Activated CD4-positive, alpha-beta T cell treated with anti-CD3 and anti-CD28 coated beads, Interleukin-2, Interleukin-6, amounts not matched to agents 100 ng/mL and 50 ng/mL, durations not matched to agents 16 hours and 8 hours (primary cell): ENCODE measurements around the gene TMEM208.
A peak's percentile ranks its signal among the peaks of the same experiment; 100 is the strongest.

Source experiments
- DNase-seq: peaks from one replicate; pipeline ENCODE4 v3.0.0-alpha.2; 2020

Gene TMEM208

DNA sequence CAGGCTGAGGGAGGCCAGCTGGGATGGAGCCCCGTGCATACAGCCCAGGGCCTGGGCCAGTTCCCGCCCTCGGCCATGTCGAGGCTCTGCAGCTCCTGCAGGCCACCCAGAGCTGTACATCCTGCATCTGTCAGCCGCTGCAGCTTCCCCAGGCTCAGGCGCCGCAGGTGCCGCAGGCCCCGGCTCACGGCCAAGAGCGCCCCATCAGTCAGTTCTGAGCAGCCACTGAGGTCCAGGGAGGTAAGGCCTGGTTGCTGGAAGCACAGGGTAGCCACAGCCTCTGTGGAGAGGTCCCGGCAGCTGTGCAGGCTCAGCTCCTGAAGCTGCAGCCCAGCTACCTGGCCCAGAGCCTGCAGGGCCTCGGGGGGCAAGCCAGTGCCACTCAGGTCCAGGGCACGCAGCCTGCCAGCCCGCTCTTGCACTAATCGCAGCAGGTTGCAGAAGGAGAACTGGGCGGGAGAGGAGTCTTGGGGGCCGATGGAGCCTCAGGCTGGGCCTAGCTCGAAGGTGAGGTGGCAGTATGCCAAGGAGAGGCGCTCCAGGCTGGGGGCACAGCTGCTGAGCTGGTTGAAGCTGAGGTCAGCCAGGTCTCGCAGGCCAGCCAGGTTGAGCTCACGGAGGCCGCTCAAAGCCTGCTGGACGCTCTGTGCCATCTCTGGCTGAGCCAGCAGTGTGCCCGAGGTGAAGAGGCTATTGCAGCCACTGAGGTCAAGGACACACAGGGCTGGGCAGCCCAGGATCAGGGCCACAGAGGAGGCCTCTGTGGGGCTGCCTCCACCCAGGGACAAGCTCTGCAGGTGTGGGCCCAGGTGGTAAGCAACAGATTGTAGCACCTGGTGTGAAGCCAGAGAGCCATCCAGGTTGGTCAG, 16.6 kb upstream of the TMEM208 start:
- no peak for DNase-seq

- DNase-seq = no peak
Measured at GRCh38 chr16:67211674-67212073, 15.3 kb upstream of the TMEM208 start.

DNA sequence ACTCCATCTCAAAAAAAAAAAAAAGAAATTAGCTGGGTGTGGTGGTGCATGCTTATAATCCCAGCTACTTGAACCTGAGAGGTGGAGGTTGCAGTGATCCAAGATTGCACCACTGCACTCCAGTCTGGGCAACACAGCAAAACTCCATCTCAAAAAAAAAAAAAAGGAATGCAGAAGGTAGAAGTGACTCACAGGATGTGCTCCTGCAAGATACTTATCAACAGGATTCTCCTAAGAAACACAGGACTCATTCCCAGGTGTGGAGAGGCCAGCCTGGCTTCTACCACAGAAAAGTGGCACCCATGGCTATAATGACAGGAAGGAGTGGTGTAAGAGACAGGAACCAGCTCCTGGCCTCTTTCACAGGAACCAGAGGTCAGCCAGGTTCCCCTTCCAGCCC, 14.2 kb upstream of the TMEM208 start:
- no peak for DNase-seq

DNA sequence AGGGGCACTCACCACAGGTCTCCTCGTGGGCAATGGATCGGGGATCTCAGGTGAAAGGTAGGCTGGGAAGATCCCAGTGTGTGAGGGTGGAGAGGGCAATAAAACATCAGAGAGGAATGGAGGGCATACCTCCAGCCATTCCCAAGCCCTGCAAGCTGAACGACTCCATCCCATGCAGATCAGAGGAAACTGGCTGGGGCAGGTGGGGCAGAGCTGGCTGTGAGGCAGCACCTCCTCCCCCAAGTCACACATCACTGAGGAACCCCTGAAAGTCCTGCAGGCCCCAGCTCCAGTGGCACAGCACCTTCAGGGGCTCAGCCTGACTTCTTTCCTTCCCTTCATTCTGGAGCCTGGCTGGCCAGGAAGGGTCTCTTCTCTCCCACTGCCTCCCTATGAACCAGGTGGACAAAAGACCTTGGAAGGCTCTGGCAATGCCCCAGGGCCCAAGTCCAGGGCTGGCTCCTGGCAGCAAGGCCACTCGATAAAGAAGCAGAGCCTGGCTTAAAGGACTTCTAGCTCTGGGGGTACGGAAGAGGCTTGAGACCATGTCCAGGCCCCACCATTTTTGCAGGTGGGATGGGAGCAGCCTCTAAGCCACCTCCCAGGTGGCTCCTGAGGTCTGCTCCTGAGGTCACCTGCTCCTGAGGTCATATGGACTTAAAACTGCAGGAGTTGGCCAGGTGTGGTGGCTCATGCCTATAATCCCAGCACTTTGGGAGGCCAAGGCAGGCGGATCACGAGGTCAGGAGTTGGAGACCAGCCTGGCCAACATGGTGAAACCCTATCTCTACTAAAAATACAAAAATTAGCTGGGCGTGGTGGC, 13.5 kb upstream of the TMEM208 start:
- DNase-seq = no peak

DNA sequence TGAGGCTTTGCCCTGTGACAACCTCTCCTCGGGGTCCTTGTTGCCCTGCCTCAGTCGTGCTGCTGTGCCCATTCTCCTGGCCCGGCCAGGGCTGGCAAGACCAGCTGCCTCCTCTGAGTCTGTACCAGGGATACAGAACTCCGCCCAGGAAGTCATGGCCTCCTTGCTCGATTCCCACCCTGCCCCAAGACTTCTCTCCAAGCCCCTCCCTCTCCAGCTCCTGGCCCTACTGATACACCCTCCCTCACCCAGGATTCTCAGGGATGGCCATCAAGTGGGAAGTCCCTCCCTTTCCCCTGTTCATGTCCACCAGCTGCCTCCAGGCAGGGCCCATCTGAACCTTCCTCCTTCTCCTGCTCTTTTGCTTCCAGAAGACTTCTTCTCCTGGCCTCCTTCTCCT, 11.2 kb upstream of the TMEM208 start:
- no peak for DNase-seq

GRCh38 chr16:67216612-67217490, 10.1 kb upstream of the TMEM208 start:
- DNase-seq = no peak

- DNase-seq = no peak
Measured at GRCh38 chr16:67223992-67224391, 2.9 kb upstream of the TMEM208 start.

DNA sequence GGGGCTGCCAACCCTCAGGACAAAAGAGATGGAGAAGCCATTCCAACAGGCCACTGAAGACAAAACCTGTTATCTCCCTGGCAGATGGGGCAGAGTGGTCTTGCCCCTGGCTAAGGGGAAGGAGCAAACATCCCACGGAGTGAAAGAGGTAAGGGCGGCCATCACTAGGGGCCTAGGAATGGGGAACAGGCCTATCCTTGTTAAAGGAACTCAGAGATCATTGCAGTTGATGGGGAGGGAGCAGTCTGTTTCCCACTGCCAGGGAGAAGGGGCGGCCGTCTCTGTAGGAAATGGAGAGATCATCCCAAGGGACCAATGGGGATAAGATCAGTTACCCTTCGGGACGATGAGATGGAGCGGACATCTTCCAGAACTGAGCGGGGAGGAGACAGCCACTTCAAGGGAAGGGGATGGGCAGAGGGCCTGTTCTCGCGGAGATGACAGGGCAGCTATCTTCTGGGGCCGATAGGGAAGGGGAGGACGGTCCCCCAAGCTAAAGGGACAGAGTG, 581 bp upstream of the TMEM208 start:
- no peak for DNase-seq

- no peak for DNase-seq
Measured at GRCh38 chr16:67227567-67227921, 614 bp downstream of the TMEM208 start.

DNA sequence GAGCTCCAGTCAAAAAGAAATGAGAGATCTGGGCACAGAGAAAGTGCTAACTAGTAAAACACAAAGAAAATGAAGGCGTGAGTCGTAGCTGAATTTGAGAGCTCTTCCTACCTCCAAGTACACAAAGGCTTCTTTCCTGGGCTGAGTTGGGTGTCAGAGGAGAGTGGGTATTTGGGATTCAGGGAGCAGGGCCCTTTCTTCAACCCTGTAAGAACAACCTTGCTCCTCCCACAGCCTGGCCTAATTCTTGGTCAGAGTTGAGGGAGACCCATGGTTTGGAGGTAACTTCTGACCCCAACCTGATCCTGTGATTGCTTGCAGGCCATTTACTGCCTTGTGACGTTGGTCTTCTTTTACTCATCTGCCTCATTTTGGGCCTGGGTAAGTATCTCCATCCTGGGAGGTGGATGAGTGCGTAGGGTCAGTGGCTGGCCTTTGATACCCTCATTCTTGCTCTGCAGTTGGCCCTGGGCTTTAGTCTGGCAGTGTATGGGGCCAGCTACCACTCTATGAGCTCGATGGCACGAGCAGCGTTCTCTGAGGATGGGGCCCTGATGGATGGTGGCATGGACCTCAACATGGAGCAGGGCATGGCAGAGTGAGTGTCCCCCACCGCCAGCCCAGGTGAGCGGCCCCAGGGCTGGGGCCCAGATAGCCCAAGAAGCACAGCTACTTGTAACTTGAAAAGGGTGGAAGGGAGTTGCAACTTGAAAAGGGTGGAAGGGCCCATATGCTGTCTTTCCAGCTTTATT, 1.3 kb downstream of the TMEM208 start:
- no peak for DNase-seq

GRCh38 chr16:67228905-67229304, 2.0 kb downstream of the TMEM208 start:
- no peak for DNase-seq

DNA sequence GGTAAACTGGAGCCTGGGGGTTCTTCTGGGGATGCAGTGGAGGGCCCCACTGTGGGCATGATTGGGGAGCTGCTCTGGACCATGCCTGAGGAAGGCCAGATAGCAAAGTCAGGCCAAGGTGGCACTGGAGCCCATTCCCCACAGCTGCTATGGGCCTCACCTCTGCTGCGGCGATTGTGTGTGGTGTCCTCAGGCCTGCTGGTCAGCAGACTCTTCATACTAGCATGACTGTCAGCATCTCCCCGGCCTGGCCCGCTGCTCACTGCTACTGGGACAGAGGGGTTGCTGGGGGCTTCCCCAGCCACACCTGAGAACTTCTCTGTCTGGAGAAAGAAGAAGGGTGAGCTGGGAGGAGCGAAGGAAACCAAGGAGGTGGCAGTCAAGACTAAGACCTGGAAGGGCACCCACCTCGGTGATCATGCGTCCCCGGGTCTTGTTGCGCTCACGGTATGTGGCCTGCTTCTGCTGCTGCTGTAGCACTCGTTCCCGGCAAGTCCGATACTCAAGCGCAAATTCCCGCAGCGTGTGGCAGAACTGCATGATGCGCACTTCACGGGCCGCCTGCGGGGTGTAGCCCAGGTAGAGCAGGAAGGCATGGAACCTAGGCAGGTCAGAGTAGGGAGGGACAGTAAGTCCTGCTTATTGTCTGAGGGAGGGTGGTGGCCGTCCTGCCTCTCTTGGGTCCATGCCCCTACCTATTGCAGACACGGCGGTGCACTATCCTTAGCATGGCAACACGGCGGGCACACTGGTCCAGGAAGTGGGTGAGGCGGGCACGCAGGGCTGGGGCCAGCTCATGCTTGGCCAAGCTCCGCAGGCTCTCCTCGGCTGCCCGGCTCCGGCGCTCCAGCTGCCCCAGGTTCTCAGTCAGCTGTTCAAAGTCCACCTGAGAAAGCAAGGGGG, 3.2 kb downstream of the TMEM208 start:
- no peak for DNase-seq

GRCh38 chr16:67230809-67231660, 4.1 kb downstream of the TMEM208 start:
- DNase-seq = no peak

GRCh38 chr16:67233596-67233995, 6.7 kb downstream of the TMEM208 start:
- no peak for DNase-seq

- DNase-seq = no peak
Measured at GRCh38 chr16:67234180-67234597, 7.3 kb downstream of the TMEM208 start.

DNA sequence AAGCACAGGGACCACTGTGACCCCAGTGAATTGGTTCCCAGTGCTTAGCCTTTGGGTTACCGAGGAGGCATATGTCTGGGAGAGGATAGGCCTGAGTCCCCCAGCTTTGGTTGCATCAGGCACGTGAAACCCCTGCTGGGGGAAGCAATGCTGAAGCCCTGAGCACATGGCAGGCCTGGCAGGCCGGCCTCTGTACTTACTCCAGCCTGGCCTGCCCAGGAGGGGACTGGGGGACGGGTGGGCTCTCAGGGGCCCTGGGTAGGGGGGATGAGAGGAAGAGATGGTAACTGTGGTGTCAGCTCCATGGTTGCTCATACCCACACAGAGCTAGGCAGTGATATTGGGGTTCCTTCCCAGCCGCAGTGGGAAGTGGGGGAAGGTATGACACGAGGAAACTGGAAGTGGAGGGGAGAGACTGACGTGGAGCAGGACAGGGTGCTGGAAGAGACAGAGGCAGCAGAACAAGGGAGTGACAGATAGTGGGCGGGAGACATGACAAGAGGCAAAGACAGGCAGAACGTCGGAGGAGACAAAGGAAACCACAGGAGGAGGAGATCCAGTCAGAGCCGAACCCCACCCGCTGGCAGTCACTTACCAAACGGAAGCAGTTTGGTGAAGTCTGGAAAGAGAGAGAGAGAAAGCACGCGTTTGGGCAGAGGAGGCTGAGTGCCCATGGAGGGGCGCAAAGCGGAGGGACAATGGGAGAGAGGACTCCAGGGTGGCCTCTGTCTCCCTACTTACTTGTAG, 9.1 kb downstream of the TMEM208 start:
- DNase-seq = peak; percentile 74

DNA sequence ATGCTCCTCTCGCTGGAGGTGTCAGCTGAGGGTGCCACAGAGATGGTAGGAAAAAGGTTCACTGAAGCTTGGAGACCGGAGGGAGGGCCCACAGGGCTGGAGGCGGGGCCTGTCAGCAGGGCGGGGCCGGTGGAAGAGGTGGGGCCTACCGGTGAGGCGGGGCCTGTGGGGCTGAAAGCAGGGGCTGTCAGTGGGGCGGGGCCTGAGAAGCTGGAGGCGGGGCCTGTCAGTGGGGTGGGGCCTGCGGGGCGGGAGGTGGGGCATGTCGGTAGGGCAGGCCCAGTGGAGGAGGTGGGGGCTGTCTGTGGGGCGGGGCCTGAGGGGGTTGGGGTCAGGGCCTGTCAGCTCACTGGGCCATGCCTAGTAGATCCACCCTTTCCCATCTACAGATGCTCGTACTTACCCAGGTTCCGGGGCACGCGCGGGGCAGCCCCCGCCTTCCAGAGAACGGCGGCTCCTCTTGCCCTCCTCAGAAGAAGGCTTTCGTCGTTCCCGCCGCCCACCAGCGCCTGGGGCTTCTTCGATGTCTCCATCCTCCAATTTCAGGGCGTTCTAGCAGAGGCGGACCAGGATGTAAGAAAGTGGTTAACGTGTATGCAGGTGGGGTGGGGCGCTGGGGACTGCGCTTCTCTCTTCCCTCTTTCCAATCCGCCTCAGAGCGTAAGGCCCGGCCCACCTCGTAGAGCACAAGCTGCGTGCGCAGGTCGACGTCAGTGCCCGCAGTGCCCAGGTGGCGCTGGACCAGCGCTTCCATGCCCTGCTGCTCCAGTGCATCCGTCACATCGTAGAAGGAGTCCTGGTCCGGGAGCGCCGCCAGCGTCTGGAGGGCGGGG, 9.8 kb downstream of the TMEM208 start:
- peak; percentile 91 for DNase-seq
